ENCODE results near the gene VPS41.

DNA sequence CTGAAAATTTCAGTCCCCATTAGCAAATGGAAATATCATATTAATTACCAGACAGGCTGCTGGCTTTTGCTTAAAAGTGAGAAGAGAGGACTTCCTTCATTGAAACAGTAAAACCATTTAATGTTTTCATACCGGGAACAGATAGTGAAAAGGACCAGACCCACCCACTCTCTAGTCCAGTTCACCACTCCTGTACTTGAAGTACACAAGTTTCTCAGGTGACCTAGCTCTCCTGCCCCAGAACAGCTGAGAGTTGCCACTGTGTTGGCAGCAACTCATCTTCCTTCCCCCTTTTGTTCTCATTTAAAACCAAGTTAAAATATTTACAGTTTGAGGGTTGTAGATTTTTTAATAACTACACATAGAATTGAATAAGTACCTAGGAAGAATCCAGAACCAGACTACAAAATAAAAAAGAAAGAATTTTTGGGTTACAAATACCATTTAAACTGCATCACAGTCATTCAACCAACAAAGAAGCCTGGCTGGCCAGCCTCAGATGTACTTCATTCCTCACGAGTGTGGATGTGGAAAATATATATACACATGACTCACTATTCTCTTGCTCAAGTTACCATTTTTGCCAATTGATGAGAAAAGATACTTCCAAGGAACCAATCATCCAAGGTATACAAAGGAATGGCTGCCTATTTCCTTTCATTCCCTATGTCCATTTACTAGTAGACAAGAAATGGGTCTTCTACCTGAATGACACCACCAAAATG, 68.1 kb downstream of the VPS41 start:
- TF ChIP-seq, protein P1, sequence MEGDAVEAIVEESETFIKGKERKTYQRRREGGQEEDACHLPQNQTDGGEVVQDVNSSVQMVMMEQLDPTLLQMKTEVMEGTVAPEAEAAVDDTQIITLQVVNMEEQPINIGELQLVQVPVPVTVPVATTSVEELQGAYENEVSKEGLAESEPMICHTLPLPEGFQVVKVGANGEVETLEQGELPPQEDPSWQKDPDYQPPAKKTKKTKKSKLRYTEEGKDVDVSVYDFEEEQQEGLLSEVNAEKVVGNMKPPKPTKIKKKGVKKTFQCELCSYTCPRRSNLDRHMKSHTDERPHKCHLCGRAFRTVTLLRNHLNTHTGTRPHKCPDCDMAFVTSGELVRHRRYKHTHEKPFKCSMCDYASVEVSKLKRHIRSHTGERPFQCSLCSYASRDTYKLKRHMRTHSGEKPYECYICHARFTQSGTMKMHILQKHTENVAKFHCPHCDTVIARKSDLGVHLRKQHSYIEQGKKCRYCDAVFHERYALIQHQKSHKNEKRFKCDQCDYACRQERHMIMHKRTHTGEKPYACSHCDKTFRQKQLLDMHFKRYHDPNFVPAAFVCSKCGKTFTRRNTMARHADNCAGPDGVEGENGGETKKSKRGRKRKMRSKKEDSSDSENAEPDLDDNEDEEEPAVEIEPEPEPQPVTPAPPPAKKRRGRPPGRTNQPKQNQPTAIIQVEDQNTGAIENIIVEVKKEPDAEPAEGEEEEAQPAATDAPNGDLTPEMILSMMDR (IDR thresholded peaks at IDR 0.05), result no peak
- TF ChIP-seq POLR2A (IDR thresholded peaks at IDR 0.05), result no peak
